Loucy (cell line): ENCODE data around the gene GCNT4.
A peak's percentile ranks its signal among the peaks of the same experiment; 100 is the strongest.
"Not testable (repeated sequence)": the region's sequence is repeated elsewhere in the genome, so short reads cannot be mapped to it uniquely, and the experiment has no call there.

Experiments
- H2AFZ ChIP-seq: fragments of 200-600 bp; sonication (generic); 2 replicates; pipeline ENCODE4 v1.6.0; 2016; ENCODE audit warnings: antibody characterized with exemption, mild to moderate bottlenecking, low read length, moderate library complexity
- H3F3A ChIP-seq: fragments of 200-600 bp; 2 replicates; pipeline ENCODE4 v1.6.0; 2016; ENCODE audit warnings: antibody characterized with exemption, low read depth, mild to moderate bottlenecking
- H3K27me3 ChIP-seq: fragments of 200-600 bp; sonication (generic); 2 replicates; pipeline ENCODE4 v1.6.1; 2014; ENCODE audit warnings: low read length, mild to moderate bottlenecking; ENCODE audit not compliant: insufficient read depth, poor library complexity, severe bottlenecking
- H3K36me3 ChIP-seq: fragments of 200-600 bp; sonication (generic); 2 replicates; pipeline ENCODE4 v1.6.1; 2016; ENCODE audit warnings: low read length; ENCODE audit not compliant: insufficient read depth
- H3K4me1 ChIP-seq: fragments of 200-600 bp; sonication (generic); 2 replicates; pipeline ENCODE4 v1.5.1; 2014; ENCODE audit warnings: low read length, mild to moderate bottlenecking; ENCODE audit not compliant: insufficient read depth, poor library complexity, severe bottlenecking
- H3K4me2 ChIP-seq: fragments of 200-600 bp; sonication (generic); 2 replicates; pipeline ENCODE4 v1.6.0; 2014; ENCODE audit warnings: antibody characterized with exemption, low read length, low read depth, mild to moderate bottlenecking; ENCODE audit not compliant: poor library complexity, severe bottlenecking
- H3K4me3 ChIP-seq: fragments of 200-600 bp; sonication (generic); 2 replicates; pipeline ENCODE4 v1.5.1; 2014; ENCODE audit warnings: low read length, mild to moderate bottlenecking, mixed read lengths; ENCODE audit not compliant: poor library complexity, severe bottlenecking
- H3K79me2 ChIP-seq: fragments of 200-600 bp; sonication (generic); 2 replicates; pipeline ENCODE4 v1.6.1; 2014; ENCODE audit warnings: low read length; ENCODE audit not compliant: insufficient read depth
- H3K9ac ChIP-seq: fragments of 200-600 bp; sonication (generic); 2 replicates; pipeline ENCODE4 v1.6.0; 2014; ENCODE audit warnings: mild to moderate bottlenecking, low read depth, low read length, moderate library complexity; ENCODE audit not compliant: poor library complexity, severe bottlenecking
- H3K9me2 ChIP-seq: fragments of 200-600 bp; sonication (generic); replicated peaks from 2 replicates; pipeline ENCODE4 v1.6.1; 2016; ENCODE audit warnings: low read depth, low read length, mixed read lengths
- H3K9me3 ChIP-seq: fragments of 200-600 bp; sonication (generic); 2 replicates; pipeline ENCODE4 v1.6.1; 2014; ENCODE audit warnings: mild to moderate bottlenecking, antibody characterized with exemption, low read length, low read depth; ENCODE audit not compliant: insufficient read depth
- H4K20me1 ChIP-seq: fragments of 200-600 bp; sonication (generic); 2 replicates; pipeline ENCODE4 v1.6.0; 2014; ENCODE audit warnings: antibody characterized with exemption, low read length, mild to moderate bottlenecking; ENCODE audit not compliant: insufficient read depth, poor library complexity, severe bottlenecking
- CTCF ChIP-seq: fragments of 200-600 bp; sonication (generic); conservative IDR thresholded peaks from 2 replicates; pipeline ENCODE4 v1.5.1; 2014; ENCODE audit warnings: mild to moderate bottlenecking, antibody characterized with exemption, low read length
- EZH2phosphoT487 ChIP-seq: fragments of 200-600 bp; IDR thresholded peaks from 2 replicates; pipeline ENCODE4 v1.6.1; 2018; ENCODE audit warnings: antibody characterized with exemption, mild to moderate bottlenecking, moderate library complexity, borderline replicate concordance

GCNT4 gene

GRCh38 chr5:75089662-75090061, 37.3 kb upstream of the GCNT4 start:
- H3K4me3 ChIP-seq, result no peak overlapping the region
- no peak overlapping the region for H3K9ac ChIP-seq
- H3F3A ChIP-seq, result no peaks in the 10 kb centered on the region
- TF ChIP-seq EZH2phosphoT487 (no peak), CTCF (no peak)
- H3K9me2 ChIP-seq, result no peaks in the 10 kb centered on the region
- H2AFZ ChIP-seq, result peak overlapping the region; percentile 47
- no peaks in the 10 kb centered on the region for H3K27me3 ChIP-seq
- no peaks in the 10 kb centered on the region for H3K79me2 ChIP-seq
- H3K36me3 ChIP-seq, result no peaks in the 10 kb centered on the region
- no peaks in the 10 kb centered on the region for H3K9me3 ChIP-seq
- H3K4me1 ChIP-seq, result peaks cover 30% of the 10 kb centered on the region
- peak overlapping the region; percentile 3 for H3K4me2 ChIP-seq
- H4K20me1 ChIP-seq, result no peaks in the 10 kb centered on the region

GRCh38 chr5:75089137-75089536, 36.8 kb upstream of the GCNT4 start:
- H3K9ac ChIP-seq, result no peak overlapping the region
- H3F3A ChIP-seq, result no peaks in the 10 kb centered on the region
- H3K9me2 ChIP-seq, result no peaks in the 10 kb centered on the region
- no peaks in the 10 kb centered on the region for H3K27me3 ChIP-seq
- peaks cover 27% of the 10 kb centered on the region for H3K4me1 ChIP-seq
- no peak overlapping the region for H3K4me3 ChIP-seq
- H2AFZ ChIP-seq, result peak overlapping the region; percentile 40; the same call in 1 of the 2 replicates
- no peak for TF ChIP-seq EZH2phosphoT487
- H3K9me3 ChIP-seq, result no peaks in the 10 kb centered on the region
- H4K20me1 ChIP-seq, result no peaks in the 10 kb centered on the region
- no peaks in the 10 kb centered on the region for H3K36me3 ChIP-seq
- no peak overlapping the region for H3K4me2 ChIP-seq
- H3K79me2 ChIP-seq, result no peaks in the 10 kb centered on the region

- H3K9ac ChIP-seq, result no peak overlapping the region
- no peak overlapping the region for H3K4me3 ChIP-seq
- no peaks in the 10 kb centered on the region for H3K9me2 ChIP-seq
- TF ChIP-seq EZH2phosphoT487, result no peak
- no peak for TF ChIP-seq CTCF
- H4K20me1 ChIP-seq, result no peaks in the 10 kb centered on the region
- H3K36me3 ChIP-seq, result no peaks in the 10 kb centered on the region
- H3K79me2 ChIP-seq, result no peaks in the 10 kb centered on the region
- H3F3A ChIP-seq, result no peaks in the 10 kb centered on the region
- H3K27me3 ChIP-seq, result no peaks in the 10 kb centered on the region
- H3K4me2 ChIP-seq, result no peak overlapping the region
- H2AFZ ChIP-seq, result no peak overlapping the region; the same call in 1 of the 2 replicates
- H3K4me1 ChIP-seq, result peaks cover 27% of the 10 kb centered on the region
- no peaks in the 10 kb centered on the region for H3K9me3 ChIP-seq
These were observed 36.3 kb upstream of the GCNT4 start for GRCh38 chr5:75088648-75089047.

- no peak overlapping the region for H3K4me2 ChIP-seq
- peaks cover 12% of the 10 kb centered on the region for H3K4me1 ChIP-seq
- H3K4me3 ChIP-seq, result no peak overlapping the region
- TF ChIP-seq EZH2phosphoT487, result no peak
- TF ChIP-seq CTCF, result no peak
- no peaks in the 10 kb centered on the region for H3K9me2 ChIP-seq
- no peaks in the 10 kb centered on the region for H3K36me3 ChIP-seq
- no peaks in the 10 kb centered on the region for H3F3A ChIP-seq
- H3K27me3 ChIP-seq, result no peaks in the 10 kb centered on the region
- H4K20me1 ChIP-seq, result no peaks in the 10 kb centered on the region
- H3K79me2 ChIP-seq, result no peaks in the 10 kb centered on the region
- no peaks in the 10 kb centered on the region for H3K9me3 ChIP-seq
- H2AFZ ChIP-seq, result peak overlapping the region; percentile 33; the same call in 1 of the 2 replicates
- H3K9ac ChIP-seq, result no peak overlapping the region
These were observed 29.2 kb upstream of the GCNT4 start for GRCh38 chr5:75081510-75081909.

DNA sequence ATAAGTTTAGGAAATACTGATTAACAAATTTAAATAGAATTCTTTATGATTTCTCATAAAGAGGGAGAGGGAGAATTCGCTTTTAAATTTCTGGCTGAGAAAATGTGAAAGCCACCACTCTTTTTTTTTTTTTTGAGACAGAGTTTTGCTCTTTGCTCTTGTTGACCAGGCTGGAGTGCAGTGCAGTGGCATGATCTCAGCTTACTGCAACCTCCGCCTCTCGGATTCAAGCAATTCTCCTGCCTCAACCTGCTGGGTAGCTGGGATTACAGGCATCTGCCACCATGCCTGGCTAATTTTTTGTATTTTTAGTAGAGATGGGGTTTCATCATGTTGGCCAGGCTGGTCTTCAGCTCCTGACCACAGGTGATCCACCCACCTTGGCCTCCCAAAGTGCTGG, 27.0 kb upstream of the GCNT4 start:
- H3K4me2 ChIP-seq, H3K4me3 ChIP-seq, H3F3A ChIP-seq, H3K9me2 ChIP-seq, H3K36me3 ChIP-seq, H3K9ac ChIP-seq, H4K20me1 ChIP-seq, H3K9me3 ChIP-seq, H3K79me2 ChIP-seq, H3K27me3 ChIP-seq, H2AFZ ChIP-seq: not testable (repeated sequence)
- peaks cover 16% of the 10 kb centered on the region for H3K4me1 ChIP-seq
